HL-60 (cell line): ENCODE results near the gene MYO1D.
A peak's percentile ranks its signal among the peaks of the same experiment; 100 is the strongest.

Experiments used
- DNase-seq, 2 experiments: peaks; one replicate each; pipeline ENCODE4 v3.0.0-alpha.2; 2010 to 2020; ENCODE audit warnings: low read depth in 1 of 2, low spot score in 1 of 2
- H3K27ac ChIP-seq: fragments of 250-450 bp; sonication (Bioruptor Pico); replicated peaks from 2 replicates; pipeline ENCODE4 v1.5.1; 2020; ENCODE audit warnings: mild to moderate bottlenecking, moderate library complexity
- H3K27me3 ChIP-seq: fragments of 250-450 bp; sonication (Bioruptor Pico); 2 replicates; pipeline ENCODE4 v1.5.1; 2021; ENCODE audit warnings: mild to moderate bottlenecking, moderate library complexity; ENCODE audit not compliant: insufficient read depth, poor library complexity, severe bottlenecking
- H3K4me3 ChIP-seq: replicated peaks from 2 replicates; pipeline ENCODE4 v1.5.1; 2011; ENCODE audit warnings: mild to moderate bottlenecking, control low read depth, low read length; ENCODE audit not compliant: insufficient read depth
- GABPA ChIP-seq: IDR thresholded peaks from 2 replicates; pipeline ENCODE4 v1.6.1; 2012; ENCODE audit warnings: low read depth
- POLR2AphosphoS5 ChIP-seq: IDR thresholded peaks from 2 replicates; pipeline ENCODE4 v1.6.1; 2012; ENCODE audit warnings: low read depth
- SPI1 ChIP-seq: IDR thresholded peaks from 2 replicates; pipeline ENCODE4 v1.6.1; 2012; ENCODE audit warnings: low read depth, mild to moderate bottlenecking, borderline replicate concordance
- TF ChIP-seq, protein P1 (sequence below): IDR thresholded peaks from one replicate; pipeline ENCODE4 v1.5.1; 2011; ENCODE audit warnings: low read length, control low read depth, inconsistent platforms; ENCODE audit not compliant: insufficient read depth
- TF ChIP-seq, protein P2 (sequence below): IDR thresholded peaks from 2 replicates; pipeline ENCODE4 v1.6.1; 2012; ENCODE audit warnings: low read depth; ENCODE audit not compliant: insufficient replicate concordance

The MYO1D gene

GRCh38 chr17:32909787-32910369 is 33.0 kb upstream of the MYO1D start:
- DNase-seq, result peak; percentile 16 to 59
- H3K4me3 ChIP-seq, result no peak overlapping the region
- no peak for TF ChIP-seq SPI1
- TF ChIP-seq, protein P1, sequence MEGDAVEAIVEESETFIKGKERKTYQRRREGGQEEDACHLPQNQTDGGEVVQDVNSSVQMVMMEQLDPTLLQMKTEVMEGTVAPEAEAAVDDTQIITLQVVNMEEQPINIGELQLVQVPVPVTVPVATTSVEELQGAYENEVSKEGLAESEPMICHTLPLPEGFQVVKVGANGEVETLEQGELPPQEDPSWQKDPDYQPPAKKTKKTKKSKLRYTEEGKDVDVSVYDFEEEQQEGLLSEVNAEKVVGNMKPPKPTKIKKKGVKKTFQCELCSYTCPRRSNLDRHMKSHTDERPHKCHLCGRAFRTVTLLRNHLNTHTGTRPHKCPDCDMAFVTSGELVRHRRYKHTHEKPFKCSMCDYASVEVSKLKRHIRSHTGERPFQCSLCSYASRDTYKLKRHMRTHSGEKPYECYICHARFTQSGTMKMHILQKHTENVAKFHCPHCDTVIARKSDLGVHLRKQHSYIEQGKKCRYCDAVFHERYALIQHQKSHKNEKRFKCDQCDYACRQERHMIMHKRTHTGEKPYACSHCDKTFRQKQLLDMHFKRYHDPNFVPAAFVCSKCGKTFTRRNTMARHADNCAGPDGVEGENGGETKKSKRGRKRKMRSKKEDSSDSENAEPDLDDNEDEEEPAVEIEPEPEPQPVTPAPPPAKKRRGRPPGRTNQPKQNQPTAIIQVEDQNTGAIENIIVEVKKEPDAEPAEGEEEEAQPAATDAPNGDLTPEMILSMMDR, result peak; percentile 71
- H3K27ac ChIP-seq, result no peak overlapping the region
- H3K27me3 ChIP-seq, result peaks cover 1% of the 10 kb centered on the region

GRCh38 chr17:32907583-32907982 is 30.7 kb upstream of the MYO1D start:
- DNase-seq, result no peak
- no peak overlapping the region for H3K4me3 ChIP-seq
- H3K27ac ChIP-seq, result no peak overlapping the region
- TF ChIP-seq, protein P1, result no peak
- TF ChIP-seq, protein P2, sequence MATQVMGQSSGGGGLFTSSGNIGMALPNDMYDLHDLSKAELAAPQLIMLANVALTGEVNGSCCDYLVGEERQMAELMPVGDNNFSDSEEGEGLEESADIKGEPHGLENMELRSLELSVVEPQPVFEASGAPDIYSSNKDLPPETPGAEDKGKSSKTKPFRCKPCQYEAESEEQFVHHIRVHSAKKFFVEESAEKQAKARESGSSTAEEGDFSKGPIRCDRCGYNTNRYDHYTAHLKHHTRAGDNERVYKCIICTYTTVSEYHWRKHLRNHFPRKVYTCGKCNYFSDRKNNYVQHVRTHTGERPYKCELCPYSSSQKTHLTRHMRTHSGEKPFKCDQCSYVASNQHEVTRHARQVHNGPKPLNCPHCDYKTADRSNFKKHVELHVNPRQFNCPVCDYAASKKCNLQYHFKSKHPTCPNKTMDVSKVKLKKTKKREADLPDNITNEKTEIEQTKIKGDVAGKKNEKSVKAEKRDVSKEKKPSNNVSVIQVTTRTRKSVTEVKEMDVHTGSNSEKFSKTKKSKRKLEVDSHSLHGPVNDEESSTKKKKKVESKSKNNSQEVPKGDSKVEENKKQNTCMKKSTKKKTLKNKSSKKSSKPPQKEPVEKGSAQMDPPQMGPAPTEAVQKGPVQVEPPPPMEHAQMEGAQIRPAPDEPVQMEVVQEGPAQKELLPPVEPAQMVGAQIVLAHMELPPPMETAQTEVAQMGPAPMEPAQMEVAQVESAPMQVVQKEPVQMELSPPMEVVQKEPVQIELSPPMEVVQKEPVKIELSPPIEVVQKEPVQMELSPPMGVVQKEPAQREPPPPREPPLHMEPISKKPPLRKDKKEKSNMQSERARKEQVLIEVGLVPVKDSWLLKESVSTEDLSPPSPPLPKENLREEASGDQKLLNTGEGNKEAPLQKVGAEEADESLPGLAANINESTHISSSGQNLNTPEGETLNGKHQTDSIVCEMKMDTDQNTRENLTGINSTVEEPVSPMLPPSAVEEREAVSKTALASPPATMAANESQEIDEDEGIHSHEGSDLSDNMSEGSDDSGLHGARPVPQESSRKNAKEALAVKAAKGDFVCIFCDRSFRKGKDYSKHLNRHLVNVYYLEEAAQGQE, result no peak
- TF ChIP-seq SPI1 (no peak), GABPA (no peak)
- H3K27me3 ChIP-seq, result peaks cover 4% of the 10 kb centered on the region

DNA sequence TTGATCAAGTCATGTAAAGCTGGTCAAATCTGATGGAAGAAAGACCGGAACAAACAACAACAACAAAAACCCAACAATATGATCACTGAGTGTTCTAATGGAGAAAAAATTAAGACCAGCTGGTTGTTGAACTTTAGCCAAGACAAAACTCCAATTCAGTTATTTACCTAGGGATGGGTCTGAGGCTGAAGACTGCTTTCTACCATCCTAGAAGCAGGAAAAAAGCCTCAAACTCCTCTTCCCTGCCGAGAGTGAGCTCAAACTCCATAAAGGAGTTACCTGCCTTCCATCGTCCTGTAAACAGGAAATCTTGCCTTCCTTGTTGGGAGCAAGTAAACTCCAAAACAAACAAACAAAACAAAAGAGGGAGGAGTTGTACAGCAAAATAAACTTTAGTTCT is 28.0 kb upstream of the MYO1D start:
- peaks cover 4% of the 10 kb centered on the region for H3K27me3 ChIP-seq
- TF ChIP-seq, protein P2, result no peak
- no peak for TF ChIP-seq SPI1
- TF ChIP-seq, protein P1, result no peak
- no peak for TF ChIP-seq GABPA
- no peak for DNase-seq
- H3K27ac ChIP-seq, result no peak overlapping the region
- H3K4me3 ChIP-seq, result no peak overlapping the region

GRCh38 chr17:32903774-32904673 is 27.1 kb upstream of the MYO1D start:
- Histone ChIP-seq H3K27ac (no peak overlapping the region), H3K27me3 (peaks cover 4% of the 10 kb centered on the region), H3K4me3 (no peak overlapping the region)
- no peak for DNase-seq
- TF ChIP-seq GABPA, result no peak
- TF ChIP-seq, protein P2, result no peak
- TF ChIP-seq SPI1, result no peak
- TF ChIP-seq POLR2AphosphoS5, result no peak
- TF ChIP-seq, protein P1, result no peak
